B cell (primary cell): Measurements from ENCODE around the gene UBXN10.
"Not testable (repeated sequence)": the region's sequence is repeated elsewhere in the genome, so short reads cannot be mapped to it uniquely, and the experiment has no call there.

ENCODE experiments used
- CTCF ChIP-seq: fragments of 200-600 bp; IDR thresholded peaks from one replicate; pipeline ENCODE4 v1.8.0; 2022; ENCODE audit warnings: antibody characterized with exemption, mild to moderate bottlenecking
- EZH2 ChIP-seq: IDR thresholded peaks from 2 replicates; pipeline ENCODE4 v1.6.1; 2012; ENCODE audit warnings: borderline replicate concordance, low read depth, mild to moderate bottlenecking, moderate library complexity, low read length; ENCODE audit not compliant: insufficient read depth, poor library complexity, severe bottlenecking

- TF ChIP-seq CTCF, EZH2: not testable (repeated sequence)
Measured at GRCh38 chr1:20232564-20232963, 46.7 kb downstream of the UBXN10 start.
